ENCODE measurements around the gene DAZL. TPM values are rescaled to one million over a fixed set of nuclear protein-coding genes. Genes with fewer than 3 reads are reported as not detected.

The DAZL gene
- total RNA-seq, 4 donors from 2014 or later = not detected

Other genes starting within 250 kb of the DAZL start
- 10 to 100 TPM in 3 of 4 donors, 1 to 10 TPM in 1; 6.7 to 25.7 (median 15.7) TPM for gene RFTN1, start 91.7 kb downstream of the DAZL start, total RNA-seq

Data from transverse colon (tissue), 4 donors.